HCT116 (cell line): ENCODE data around the gene WWOX. TPM values are rescaled to one million over a fixed set of nuclear protein-coding genes. Genes with fewer than 3 reads are reported as not detected.

ENCODE experiments used
- ATAC-seq: fragments of 200-7000 bp; cut with Tn5 transposase; 2 replicates; pipeline ENCODE4 v1.9.1; 2020; ENCODE audit warnings: mild to moderate bottlenecking, moderate library complexity
- BruUV-seq: library from RNA; stranded (reverse); fragments of 400-500 nt; replicated peaks from 2 replicates; lab custom pipeline; 2021; lab: Mats Ljungman, UMichigan
- CTCF ChIA-PET: fragments of 300-600 bp; sonication (Branson Sonifier 250); formaldehyde crosslinking; loops from one replicate; lab custom pipeline; 2021; ENCODE audit warnings: antibody characterized with exemption; lab: Charles Lee
- POLR2A ChIA-PET: fragments of 300-600, 350-600 bp; sonication (Branson Sonifier 250); formaldehyde crosslinking; loops from one replicate; lab custom pipeline; 2021; ENCODE audit warnings: antibody characterized with exemption; lab: Charles Lee
- RAD21 ChIA-PET, 2 experiments: fragments of 300-600 bp; sonication (Branson Sonifier 250); formaldehyde crosslinking; loops; one replicate each; lab custom pipeline; 2023; ENCODE audit warnings: low total read pairs in 2 of 2; ENCODE audit not compliant: uncharacterized antibody in 2 of 2, unreplicated experiment in 2 of 2, low non-redundant PET in 1 of 2; lab: Charles Lee
- DNase-seq: peaks from one replicate; pipeline ENCODE4 v3.0.0-alpha.2; 2010; ENCODE audit warnings: low read depth, low spot score
- H2AFZ ChIP-seq: fragments of 200-600 bp; shearing (Covaris generic), sonication (generic); 2 replicates; pipeline ENCODE4 v1.6.1; 2017; ENCODE audit warnings: low read depth, mixed run types, mixed read lengths, antibody characterized with exemption, low read length; ENCODE audit not compliant: poor library complexity, severe bottlenecking
- H3K27ac ChIP-seq: 2 replicates; pipeline ENCODE4 v1.5.1; 2012; ENCODE audit warnings: low read depth, low read length
- H3K27me3 ChIP-seq: fragments of 200-600 bp; sonication (generic); 2 replicates; pipeline ENCODE4 v1.6.1; 2016; ENCODE audit warnings: mixed run types, low read length, mixed read lengths; ENCODE audit not compliant: insufficient read depth
- H3K36me3 ChIP-seq, 2 experiments: fragments of 200-500 bp in 1 of 2; fragments of 200-600 bp in 1 of 2; sonication (Bioruptor generic) in 1 of 2; sonication (generic) in 1 of 2; 2 replicates each; pipeline versions ENCODE4 v1.5.1 to v1.6.1; 2014 to 2016; ENCODE audit warnings: low read length in 2 of 2, inconsistent platforms in 1 of 2, mixed read lengths in 1 of 2, mixed run types in 1 of 2; ENCODE audit not compliant: insufficient read depth in 2 of 2, control insufficient read depth in 1 of 2
- H3K4me1 ChIP-seq, 2 experiments: fragments of 200-600 bp in 1 of 2; sonication (generic) in 1 of 2; 2 replicates each; pipeline versions ENCODE4 v1.5.1 to v1.6.1; 2012 to 2017; ENCODE audit warnings: low read length in 2 of 2, inconsistent platforms in 1 of 2, mild to moderate bottlenecking in 1 of 2, mixed read lengths in 1 of 2, mixed run types in 1 of 2, moderate library complexity in 1 of 2; ENCODE audit not compliant: insufficient read depth in 2 of 2, control insufficient read depth in 1 of 2
- H3K4me2 ChIP-seq: fragments of 200-600 bp; sonication (generic); 2 replicates; pipeline ENCODE4 v1.6.1; 2017; ENCODE audit warnings: mixed run types, low read length, mixed read lengths
- H3K4me3 ChIP-seq, 2 experiments: fragments of 200-600 bp in 1 of 2; sonication (generic) in 1 of 2; replicated peaks in 1 of 2; 2 replicates each; pipeline ENCODE4 v1.5.1; 2011 to 2016; ENCODE audit warnings: low read length in 2 of 2, control low read depth in 1 of 2, low read depth in 1 of 2, mild to moderate bottlenecking in 1 of 2, mixed read lengths in 1 of 2, mixed run types in 1 of 2
- H3K79me2 ChIP-seq: fragments of 200-600 bp; sonication (generic); 2 replicates; pipeline ENCODE4 v1.6.1; 2017; ENCODE audit warnings: mild to moderate bottlenecking, mixed run types, low read length, moderate library complexity, mixed read lengths; ENCODE audit not compliant: insufficient read depth
- H3K9ac ChIP-seq: fragments of 200-600 bp; sonication (generic); 2 replicates; pipeline ENCODE4 v1.6.1; 2016; ENCODE audit warnings: low read length, mixed read lengths
- H3K9me2 ChIP-seq: fragments of 200-600 bp; sonication (generic), shearing (Covaris generic); 2 replicates; pipeline ENCODE4 v1.6.1; 2017; ENCODE audit warnings: mixed run types, mild to moderate bottlenecking, moderate library complexity; ENCODE audit not compliant: insufficient read depth
- H3K9me3 ChIP-seq, 2 experiments: fragments of 200-500 bp in 1 of 2; fragments of 200-600 bp in 1 of 2; sonication (Bioruptor generic) in 1 of 2; sonication (generic) in 1 of 2; 2 replicates each; pipeline ENCODE4 v1.6.1; 2014 to 2017; ENCODE audit warnings: low read length in 2 of 2, mixed read lengths in 2 of 2, inconsistent platforms in 1 of 2, low read depth in 1 of 2, mild to moderate bottlenecking in 1 of 2, mixed run types in 1 of 2, moderate library complexity in 1 of 2; ENCODE audit not compliant: control insufficient read depth in 1 of 2, insufficient read depth in 1 of 2
- H4K20me1 ChIP-seq: fragments of 200-600 bp; sonication (generic), shearing (Covaris generic); 2 replicates; pipeline ENCODE4 v1.6.1; 2017; ENCODE audit warnings: mixed run types, mild to moderate bottlenecking, moderate library complexity; ENCODE audit not compliant: insufficient read depth
- CBX3 ChIP-seq: IDR thresholded peaks from 2 replicates; pipeline ENCODE4 v1.6.1; 2012; ENCODE audit warnings: low read depth
- CEBPB ChIP-seq: IDR thresholded peaks from 2 replicates; pipeline ENCODE4 v1.6.1; 2012; ENCODE audit warnings: low read depth
- EGR1 ChIP-seq: IDR thresholded peaks from 2 replicates; pipeline ENCODE4 v1.6.1; 2012; ENCODE audit warnings: low read depth
- ELF1 ChIP-seq: IDR thresholded peaks from 2 replicates; pipeline ENCODE4 v1.6.1; 2012; ENCODE audit warnings: low read depth, borderline replicate concordance
- EZH2 ChIP-seq: fragments of 200-600 bp; sonication (generic); IDR thresholded peaks from 2 replicates; pipeline ENCODE4 v1.6.1; 2017; ENCODE audit warnings: antibody characterized with exemption, mixed run types
- EZH2phosphoT487 ChIP-seq: fragments of 200-600 bp; IDR thresholded peaks from 2 replicates; pipeline ENCODE4 v1.6.1; 2018; ENCODE audit warnings: antibody characterized with exemption, borderline replicate concordance
- JUND ChIP-seq: IDR thresholded peaks from 2 replicates; pipeline ENCODE4 v1.6.1; 2012
- POLR2A ChIP-seq: IDR thresholded peaks from 2 replicates; pipeline ENCODE4 v1.7.0; 2011; ENCODE audit warnings: borderline replicate concordance; ENCODE audit not compliant: insufficient read depth, insufficient read length; ENCODE audit errors: extremely low read depth
- POLR2AphosphoS5 ChIP-seq: IDR thresholded peaks from 2 replicates; pipeline ENCODE4 v1.6.1; 2011; ENCODE audit warnings: mild to moderate bottlenecking, low read depth, low read length, moderate library complexity
- RAD21 ChIP-seq: IDR thresholded peaks from 2 replicates; pipeline ENCODE4 v1.6.1; 2012; ENCODE audit warnings: low read depth, mild to moderate bottlenecking
- SP1 ChIP-seq: IDR thresholded peaks from 2 replicates; pipeline ENCODE4 v1.6.1; 2012; ENCODE audit warnings: low read depth
- intact Hi-C: fragments of 100-400 bp; cut with micrococcal nuclease; formaldehyde crosslinking; loops from 2 replicates; pipeline ENCODE4 v1.10.0; 2022
- total RNA-seq: library from RNA; stranded (reverse); gene quantifications from one replicate; pipeline ENCODE4 v1.2.1, GENCODE V29; 2021; ENCODE audit not compliant: unreplicated experiment
- TF ChIP-seq, protein P1 (sequence below): IDR thresholded peaks from 2 replicates; pipeline ENCODE4 v1.6.1; 2011; ENCODE audit warnings: mild to moderate bottlenecking, low read length, moderate library complexity; ENCODE audit not compliant: insufficient replicate concordance; ENCODE audit errors: extremely low read depth
- TF ChIP-seq, protein P2 (sequence below): IDR thresholded peaks from 2 replicates; pipeline ENCODE4 v1.6.1; 2012; ENCODE audit warnings: low read depth

Gene WWOX
- total RNA-seq, 1 experiment from 2014 or later, result 13.7 TPM

DNA sequence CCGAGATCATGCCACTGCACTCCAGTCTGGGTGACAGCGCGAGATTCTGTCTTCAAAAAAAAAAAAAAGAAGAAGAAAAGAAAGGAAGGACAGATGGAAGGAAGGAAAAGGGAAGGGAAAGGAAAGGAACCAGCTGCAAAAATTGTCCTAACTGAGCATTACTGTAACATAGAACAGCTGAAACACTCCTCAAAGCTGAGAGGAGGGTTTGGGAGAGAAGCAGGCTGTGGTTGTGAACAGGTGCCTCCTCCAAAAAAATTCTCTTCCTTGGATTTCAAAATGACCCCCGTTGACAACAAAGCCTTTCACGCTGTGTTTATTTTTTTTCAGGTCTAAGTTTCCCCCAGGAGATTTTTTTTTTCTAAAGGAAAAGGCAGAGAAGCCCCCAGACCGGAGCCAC is 541.4 kb downstream of the WWOX start:
- ATAC-seq (no peak), DNase-seq (no peak)
- ChIA-PET RAD21 (no interaction called here), CTCF (no interaction called here), POLR2A (no interaction called here)
- H3K9ac ChIP-seq, result no peak overlapping the region
- H3K9me3 ChIP-seq, result no peaks in the 10 kb centered on the region
- no peaks in the 10 kb centered on the region for H3K9me2 ChIP-seq
- no peaks in the 10 kb centered on the region for H3K27me3 ChIP-seq
- no peaks in the 10 kb centered on the region for H3K79me2 ChIP-seq
- no TSS peak for BruUV-seq
- intact Hi-C loops, result no loop called here
- TF ChIP-seq, protein P1, sequence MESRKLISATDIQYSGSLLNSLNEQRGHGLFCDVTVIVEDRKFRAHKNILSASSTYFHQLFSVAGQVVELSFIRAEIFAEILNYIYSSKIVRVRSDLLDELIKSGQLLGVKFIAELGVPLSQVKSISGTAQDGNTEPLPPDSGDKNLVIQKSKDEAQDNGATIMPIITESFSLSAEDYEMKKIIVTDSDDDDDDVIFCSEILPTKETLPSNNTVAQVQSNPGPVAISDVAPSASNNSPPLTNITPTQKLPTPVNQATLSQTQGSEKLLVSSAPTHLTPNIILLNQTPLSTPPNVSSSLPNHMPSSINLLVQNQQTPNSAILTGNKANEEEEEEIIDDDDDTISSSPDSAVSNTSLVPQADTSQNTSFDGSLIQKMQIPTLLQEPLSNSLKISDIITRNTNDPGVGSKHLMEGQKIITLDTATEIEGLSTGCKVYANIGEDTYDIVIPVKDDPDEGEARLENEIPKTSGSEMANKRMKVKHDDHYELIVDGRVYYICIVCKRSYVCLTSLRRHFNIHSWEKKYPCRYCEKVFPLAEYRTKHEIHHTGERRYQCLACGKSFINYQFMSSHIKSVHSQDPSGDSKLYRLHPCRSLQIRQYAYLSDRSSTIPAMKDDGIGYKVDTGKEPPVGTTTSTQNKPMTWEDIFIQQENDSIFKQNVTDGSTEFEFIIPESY, result no peak
- TF ChIP-seq RAD21 (no peak), EGR1 (no peak), EZH2phosphoT487 (no peak), CBX3 (no peak), POLR2A (no peak), EZH2 (no peak), JUND (no peak), POLR2AphosphoS5 (no peak), ELF1 (no peak), SP1 (no peak), CEBPB (no peak)
- TF ChIP-seq, protein P2, sequence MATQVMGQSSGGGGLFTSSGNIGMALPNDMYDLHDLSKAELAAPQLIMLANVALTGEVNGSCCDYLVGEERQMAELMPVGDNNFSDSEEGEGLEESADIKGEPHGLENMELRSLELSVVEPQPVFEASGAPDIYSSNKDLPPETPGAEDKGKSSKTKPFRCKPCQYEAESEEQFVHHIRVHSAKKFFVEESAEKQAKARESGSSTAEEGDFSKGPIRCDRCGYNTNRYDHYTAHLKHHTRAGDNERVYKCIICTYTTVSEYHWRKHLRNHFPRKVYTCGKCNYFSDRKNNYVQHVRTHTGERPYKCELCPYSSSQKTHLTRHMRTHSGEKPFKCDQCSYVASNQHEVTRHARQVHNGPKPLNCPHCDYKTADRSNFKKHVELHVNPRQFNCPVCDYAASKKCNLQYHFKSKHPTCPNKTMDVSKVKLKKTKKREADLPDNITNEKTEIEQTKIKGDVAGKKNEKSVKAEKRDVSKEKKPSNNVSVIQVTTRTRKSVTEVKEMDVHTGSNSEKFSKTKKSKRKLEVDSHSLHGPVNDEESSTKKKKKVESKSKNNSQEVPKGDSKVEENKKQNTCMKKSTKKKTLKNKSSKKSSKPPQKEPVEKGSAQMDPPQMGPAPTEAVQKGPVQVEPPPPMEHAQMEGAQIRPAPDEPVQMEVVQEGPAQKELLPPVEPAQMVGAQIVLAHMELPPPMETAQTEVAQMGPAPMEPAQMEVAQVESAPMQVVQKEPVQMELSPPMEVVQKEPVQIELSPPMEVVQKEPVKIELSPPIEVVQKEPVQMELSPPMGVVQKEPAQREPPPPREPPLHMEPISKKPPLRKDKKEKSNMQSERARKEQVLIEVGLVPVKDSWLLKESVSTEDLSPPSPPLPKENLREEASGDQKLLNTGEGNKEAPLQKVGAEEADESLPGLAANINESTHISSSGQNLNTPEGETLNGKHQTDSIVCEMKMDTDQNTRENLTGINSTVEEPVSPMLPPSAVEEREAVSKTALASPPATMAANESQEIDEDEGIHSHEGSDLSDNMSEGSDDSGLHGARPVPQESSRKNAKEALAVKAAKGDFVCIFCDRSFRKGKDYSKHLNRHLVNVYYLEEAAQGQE, result no peak
- H2AFZ ChIP-seq, result no peak overlapping the region
- no peak overlapping the region for H3K4me3 ChIP-seq
- H3K36me3 ChIP-seq, result no peaks in the 10 kb centered on the region
- H3K4me2 ChIP-seq, result no peak overlapping the region
- no peaks in the 10 kb centered on the region for H3K4me1 ChIP-seq
- H4K20me1 ChIP-seq, result no peaks in the 10 kb centered on the region
- H3K27ac ChIP-seq, result no peak overlapping the region
